ENCODE measurements around the gene TGIF1.

The TGIF1 gene

DNA sequence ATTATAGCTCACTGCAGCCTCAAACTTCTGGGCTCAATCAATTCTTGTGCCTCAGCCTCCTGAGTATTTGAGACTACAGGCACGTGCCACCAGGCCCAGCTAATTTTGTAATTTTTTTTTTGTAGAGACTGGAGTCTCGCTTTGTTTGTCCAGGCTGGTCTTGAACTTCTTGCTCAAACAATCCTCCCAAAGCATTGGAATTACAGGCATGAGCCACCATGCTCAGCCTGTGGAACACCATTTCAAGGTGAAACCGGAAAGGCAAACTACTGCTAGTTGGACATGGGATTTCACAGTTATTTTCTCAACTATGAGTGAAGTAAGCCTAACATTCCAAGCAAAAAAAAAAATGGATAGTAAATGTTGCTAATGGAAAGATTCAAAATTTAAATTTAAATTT, 20.9 kb upstream of the TGIF1 start:
- DNase-seq (ENCODE audit: low read depth in 2 of 3, low spot score in 1 of 3): no peak

DNA sequence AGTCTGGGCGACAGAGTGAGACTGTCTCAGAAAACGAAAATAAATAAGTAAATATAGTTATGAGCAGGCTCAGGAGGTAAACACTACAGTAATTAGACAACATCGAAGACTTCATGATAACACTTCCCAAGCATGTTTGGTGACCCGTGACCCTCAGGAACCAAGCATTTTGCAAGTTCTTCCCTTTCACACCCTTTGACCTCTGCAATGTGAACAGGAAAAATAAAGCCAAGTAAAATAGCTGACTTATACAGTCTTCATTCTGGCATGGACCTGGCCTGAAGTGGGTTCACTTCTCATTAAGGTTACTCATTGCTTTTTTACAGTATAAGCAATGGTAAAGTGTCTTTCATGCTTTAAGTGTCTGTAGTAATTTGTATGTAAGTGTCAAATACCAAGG, 15.3 kb upstream of the TGIF1 start:
- no peak for DNase-seq (ENCODE audit: low read depth in 2 of 3, low spot score in 1 of 3)

DNA sequence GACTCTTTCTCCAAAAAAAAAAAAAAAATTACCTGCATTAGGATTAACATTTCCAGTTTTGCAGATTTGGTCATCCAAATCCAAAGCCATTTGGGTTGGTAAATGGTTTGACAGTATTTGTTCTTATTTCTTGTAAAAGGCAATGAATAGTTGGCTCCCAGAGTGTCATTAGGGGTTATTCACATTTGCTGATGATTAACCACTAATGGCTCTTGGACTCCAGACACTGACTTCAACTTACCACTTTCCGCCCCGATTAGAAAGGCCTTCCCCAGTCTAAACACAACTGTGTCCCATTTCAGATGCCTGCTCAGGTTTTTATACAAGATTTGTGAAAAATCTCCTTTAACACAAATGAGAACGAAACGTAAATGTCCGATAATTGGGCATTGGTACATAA, 9.6 kb upstream of the TGIF1 start:
- no peak for DNase-seq (ENCODE audit: low read depth in 2 of 3, low spot score in 1 of 3)

DNA sequence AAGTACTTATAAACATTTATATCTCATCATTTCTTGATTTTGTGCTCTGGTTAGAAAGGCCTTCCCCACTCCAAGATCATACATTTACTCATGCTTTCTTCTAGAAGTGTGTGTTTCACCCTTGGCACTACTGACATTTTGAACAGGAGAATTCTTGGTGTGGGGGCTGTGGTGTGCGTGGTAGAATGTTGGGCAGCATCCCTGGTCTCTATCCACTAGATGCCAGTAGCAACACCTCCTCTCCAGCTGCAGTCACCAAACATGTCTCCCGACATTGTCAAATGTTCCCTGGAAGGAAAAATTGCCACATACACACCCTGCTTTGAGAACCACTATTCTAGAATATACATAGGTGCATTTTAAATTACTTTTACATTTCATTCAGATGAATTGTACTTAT, 8.7 kb upstream of the TGIF1 start:
- no peak for DNase-seq (ENCODE audit: low read depth in 2 of 3, low spot score in 1 of 3)

DNA sequence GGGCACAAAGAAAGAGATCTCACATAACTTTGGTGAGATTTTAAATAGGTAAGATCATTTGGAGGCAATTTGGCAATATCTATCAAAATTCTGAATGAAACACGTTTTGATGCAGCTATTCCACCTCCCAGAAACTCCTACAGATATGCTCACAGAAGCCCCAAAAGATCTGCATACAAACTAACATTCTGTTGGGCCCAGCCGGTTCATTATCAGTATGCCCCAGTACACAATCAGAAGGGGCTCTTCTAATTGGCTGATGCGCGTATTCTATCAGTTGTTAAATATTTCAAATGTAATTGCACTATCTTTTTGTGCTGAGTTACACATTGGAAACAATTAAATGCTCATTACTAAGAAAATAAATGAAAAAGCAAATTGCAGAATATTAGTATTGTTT, 7.1 kb upstream of the TGIF1 start:
- no peak for DNase-seq (ENCODE audit: low read depth in 2 of 3, low spot score in 1 of 3)

DNA sequence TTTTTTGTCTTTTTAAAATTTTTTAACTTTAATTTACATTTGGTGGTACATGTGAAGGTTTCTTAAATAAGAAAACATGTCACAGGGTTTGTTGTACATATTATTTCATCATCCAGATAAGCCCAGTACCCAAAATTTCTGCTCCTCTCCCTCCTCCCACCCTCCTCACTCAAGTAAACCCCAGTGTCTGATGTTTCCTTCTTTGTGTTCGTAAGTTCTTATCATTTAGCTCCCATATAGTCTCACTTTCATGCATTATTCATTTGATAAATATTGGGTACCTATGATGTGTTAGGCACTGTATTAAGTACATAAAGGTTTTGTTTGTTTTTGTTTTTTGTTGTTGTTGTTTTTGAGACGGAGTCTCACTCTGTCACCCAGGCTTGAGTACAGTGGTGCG, 5.7 kb upstream of the TGIF1 start:
- no peak for DNase-seq (ENCODE audit: low read depth in 2 of 3, low spot score in 1 of 3)

DNA sequence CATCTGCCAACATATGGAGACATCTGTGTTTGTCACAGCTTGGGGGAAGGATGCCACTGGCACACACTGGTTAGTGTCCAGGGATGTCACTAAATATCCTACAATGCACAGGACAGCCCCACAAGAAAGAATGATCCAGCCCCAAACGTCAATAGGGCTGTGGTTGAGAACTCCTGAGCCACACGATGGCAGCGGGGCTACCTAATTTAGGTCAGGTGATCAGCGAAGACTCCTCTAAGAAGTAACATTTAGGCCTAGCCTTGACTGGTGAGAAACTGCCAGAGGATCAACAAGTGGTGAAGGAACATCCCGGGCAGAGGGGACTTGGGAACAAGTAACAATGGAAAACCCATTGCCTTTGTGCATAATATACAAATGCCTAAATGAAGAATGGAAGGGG, 5.0 kb upstream of the TGIF1 start:
- no peak for DNase-seq (ENCODE audit: low read depth in 2 of 3, low spot score in 1 of 3)

DNA sequence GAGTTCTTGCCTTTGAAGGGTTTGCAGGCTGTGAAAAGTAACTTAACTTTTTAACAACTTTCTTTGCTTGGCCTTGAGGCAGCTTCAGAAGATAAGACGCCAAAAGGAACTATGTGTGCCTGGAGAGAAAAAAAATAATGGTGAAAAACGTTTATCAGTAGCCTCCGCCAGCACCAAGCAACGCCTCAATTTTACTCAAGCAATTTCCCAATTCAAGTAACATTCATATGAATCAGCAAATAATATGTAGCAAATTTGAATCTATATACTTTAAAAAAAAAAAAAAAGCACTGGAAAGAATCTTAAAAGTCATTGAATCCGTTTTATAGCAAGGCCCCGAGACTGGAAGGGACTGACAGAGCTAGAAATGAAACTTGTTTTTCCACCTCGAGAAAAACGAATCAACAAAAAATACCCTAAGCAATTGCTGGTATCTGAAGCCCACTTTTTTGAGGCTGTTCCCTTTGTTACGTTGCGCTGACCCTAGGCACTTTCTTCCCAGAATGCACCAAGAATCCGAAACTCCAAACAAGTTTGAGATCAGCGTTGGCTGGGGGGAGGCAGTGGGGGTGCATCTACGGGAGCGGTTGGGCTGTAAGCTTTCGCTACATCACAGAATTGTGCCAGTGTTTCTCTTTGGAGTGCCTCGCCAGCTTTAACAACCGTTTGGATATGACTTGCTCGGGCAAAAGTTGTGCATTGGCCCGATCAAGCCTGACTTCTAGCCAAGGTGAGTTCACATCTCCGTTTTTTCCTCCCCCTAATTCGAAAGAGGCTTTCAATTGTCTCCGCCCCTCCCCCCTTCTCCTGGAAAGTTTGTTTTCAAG, 2.7 kb upstream of the TGIF1 start:
- peak in 2 of 3 donors; percentile 21 to 46 for DNase-seq (ENCODE audit: low read depth in 2 of 3, low spot score in 1 of 3)

DNA sequence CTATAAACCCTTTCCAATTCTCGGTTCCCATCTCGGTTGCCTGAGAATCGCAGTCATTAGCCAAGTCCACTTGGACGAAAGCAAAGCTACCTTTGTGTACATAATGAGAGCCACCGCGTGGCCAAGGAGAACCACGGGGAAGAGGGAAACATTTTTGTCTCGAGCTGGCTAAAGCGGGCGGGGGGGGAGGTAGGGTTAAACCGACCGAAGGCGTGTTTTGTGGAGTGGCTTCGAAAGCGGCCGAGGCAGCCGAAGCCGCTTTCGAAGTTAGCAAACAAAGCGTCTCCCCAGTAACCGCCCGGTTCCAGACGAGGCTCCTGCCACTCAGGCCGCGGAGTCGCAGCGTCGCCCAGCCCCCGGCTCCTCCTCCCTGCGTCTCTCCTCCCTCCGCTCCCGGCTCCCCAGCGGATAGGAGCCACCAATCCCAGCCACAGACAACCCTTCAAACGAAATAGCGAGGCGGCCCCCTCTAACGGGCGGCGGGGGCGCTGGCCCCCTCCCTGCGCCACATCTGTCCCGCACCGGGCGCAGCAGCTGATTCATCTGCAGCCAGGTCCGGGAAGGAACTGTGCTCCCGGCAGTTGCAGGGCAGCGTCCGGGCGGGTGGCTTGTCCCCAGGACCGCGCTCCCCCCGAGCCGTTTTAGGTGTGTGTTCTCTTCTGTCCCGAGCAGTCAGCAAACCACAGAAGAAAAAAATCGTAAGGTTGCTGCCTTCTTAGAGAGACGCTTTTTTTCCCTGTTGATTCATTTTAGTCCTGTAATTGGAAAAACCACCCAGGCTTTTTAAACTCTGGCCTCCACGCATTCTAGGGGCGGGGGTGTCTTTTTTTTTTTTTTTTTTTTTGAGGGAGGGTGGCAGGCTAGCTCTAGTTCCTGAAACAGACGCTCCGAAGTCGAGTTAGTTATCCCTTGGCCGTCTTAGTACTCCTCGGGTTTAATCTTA, 1.8 kb upstream of the TGIF1 start:
- DNase-seq (ENCODE audit: low read depth in 2 of 3, low spot score in 1 of 3): peak; percentile 74 to 83 (median 83)

DNA sequence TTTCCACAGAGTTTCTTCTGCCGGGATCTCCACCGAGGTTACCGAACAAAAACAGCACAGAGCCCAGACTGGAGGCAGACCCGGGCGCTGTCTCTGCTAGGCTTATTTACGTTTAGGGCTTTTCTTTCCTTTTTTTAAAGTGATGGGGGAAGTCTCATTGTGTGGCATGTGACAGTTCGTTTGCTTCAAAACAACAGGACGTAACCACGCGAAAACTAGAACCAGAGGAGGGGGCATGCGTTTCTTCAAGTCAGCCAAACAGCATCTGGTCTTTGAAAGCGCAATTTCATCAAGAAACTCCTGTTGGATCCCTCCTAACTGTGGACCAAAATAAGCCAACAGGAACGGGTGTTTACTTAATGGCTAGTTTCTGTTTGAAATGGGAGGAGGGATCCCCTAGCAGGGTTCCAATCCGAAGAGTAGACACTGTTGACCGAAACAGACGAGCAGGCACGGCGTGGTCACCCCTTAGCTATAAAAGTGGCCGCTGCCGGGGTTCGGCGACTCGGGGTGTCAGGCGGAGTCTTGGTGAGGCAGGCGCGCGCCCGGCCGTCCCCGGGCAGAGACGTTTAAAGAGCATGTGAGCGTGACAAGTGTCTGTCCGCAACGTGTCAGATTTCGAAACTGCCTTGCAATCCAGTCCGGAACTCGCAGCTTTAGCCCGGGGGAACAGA, 997 bp upstream of the TGIF1 start:
- DNase-seq (ENCODE audit: low read depth in 2 of 3, low spot score in 1 of 3): peak; percentile 58 to 67 (median 67)

DNA sequence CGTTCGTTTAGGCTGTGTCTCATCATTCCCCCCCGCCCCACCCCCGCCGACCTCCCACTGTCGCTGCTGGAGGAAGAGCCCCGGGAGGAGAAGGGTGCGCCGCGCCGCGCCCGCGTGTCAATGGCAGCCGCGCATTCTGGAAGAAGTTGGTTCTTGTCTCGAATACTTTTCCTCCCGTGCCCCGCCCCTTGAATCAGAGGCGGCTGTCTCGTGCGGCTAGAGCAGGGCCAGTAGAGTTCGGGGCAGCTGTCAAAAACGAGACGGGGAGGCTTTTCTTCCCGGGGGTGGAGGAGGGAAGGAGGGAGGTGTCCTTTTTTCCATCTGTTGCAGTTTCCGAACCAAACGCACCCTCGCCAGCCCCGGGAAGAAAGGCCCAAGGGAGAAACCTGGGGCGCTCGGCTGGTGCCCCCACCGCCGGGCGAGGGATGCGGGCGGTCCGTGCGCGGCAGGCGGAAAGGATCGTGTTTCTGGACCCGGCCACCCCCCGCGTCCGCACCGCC, 410 bp upstream of the TGIF1 start:
- DNase-seq (ENCODE audit: low read depth in 2 of 3, low spot score in 1 of 3): peak in 2 of 3 donors; percentile 59 to 69

DNA sequence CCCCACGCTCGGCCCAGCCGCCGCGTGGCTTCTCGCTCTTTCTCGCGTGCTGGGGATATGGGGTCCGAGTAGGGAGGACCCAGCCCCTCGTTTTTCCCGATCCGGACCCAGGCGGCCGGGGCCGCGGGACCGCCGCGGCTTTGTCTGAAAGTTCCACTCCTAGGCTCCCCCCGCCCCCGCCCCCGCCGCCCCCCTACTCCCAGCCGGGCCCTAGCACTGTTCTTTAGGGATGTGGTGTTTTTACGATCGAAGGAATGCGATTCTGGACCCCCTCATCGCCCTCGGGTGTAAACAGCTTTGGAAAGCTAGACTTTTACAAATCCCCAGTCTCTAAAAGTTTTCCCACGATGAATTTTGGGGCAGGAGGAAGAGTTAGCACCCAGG, 819 bp downstream of the TGIF1 start:
- no peak for DNase-seq (ENCODE audit: low read depth in 2 of 3, low spot score in 1 of 3)

DNA sequence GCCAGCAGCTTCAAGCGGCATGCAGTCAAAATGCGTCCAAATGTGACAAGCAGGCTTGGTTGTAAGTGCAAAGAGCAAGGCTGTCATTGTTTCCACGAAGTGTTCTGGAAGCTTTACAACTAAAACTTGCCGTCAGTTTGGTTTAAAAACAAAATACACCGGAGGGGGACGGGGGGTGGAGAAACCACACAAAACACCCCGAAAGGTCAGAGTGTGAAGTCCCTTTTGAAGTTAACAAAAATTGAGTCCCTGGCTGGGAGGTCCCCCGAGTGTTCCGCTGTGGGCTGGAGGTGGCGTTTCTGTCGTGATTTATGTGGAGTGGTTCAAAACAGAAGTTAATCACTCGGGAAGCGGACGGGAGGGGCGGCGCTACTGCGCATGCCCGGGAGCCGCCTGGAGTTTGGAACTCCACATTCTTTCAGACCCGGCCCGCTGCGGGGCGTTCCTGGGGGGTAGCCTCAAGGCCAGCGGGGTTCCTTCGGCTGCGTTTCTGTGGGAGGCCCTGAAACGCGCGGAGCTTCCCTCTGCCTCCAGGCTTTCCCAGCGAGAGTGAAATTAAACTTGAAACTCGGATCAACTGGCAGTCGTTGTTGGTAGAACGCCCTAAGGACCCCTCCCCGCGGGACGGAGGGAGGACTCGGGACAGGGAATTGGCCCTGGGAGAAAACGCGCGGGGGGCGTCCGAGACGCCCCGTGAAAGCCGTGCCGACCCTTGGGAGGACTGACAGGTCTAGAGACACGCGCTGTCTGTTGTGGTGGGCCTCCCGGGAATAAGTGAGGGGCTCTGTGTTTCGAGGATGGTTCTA, 1.4 kb downstream of the TGIF1 start:
- peak; percentile 83 to 88 (median 87) for DNase-seq (ENCODE audit: low read depth in 2 of 3, low spot score in 1 of 3)

DNA sequence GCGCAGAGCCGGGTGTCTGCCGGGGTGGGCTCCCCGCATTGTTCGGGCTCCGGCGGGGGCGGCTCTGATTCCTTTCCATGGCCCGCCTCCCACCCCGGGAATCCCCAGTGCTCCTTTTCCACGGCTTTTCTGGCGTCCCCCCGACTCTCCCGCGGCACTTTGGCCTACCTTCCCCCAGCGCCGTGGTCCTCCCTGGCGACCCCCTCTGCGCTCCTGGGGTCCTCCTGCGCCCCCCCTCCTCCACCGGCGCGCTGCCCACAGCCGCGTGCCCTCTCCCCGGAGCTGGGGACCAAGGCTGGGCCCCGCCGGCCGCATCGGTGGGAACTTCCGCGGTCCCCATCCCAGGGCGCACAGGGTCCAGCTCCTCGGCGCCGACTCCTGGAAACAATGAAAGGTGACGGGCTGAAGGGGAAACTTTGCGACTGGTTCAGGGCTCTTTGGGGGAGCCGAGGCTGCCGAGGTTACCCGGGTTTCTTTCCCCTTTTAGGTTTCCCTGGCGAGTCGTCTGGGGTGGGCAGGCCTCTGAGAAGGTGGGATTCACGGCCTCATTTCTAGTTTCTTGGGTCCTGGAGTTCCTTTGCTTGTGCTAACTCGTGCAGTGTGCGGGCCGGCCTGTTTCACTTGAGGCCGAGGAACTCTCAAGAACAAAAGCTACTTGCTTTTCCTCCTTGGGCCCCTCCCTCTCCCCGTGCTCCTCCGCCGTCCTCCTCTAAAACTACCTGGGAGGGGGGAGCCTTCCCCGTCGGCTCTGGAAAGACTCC, 2.2 kb downstream of the TGIF1 start:
- DNase-seq (ENCODE audit: low read depth in 2 of 3, low spot score in 1 of 3): peak in 1 of 3 donors; percentile 24

DNA sequence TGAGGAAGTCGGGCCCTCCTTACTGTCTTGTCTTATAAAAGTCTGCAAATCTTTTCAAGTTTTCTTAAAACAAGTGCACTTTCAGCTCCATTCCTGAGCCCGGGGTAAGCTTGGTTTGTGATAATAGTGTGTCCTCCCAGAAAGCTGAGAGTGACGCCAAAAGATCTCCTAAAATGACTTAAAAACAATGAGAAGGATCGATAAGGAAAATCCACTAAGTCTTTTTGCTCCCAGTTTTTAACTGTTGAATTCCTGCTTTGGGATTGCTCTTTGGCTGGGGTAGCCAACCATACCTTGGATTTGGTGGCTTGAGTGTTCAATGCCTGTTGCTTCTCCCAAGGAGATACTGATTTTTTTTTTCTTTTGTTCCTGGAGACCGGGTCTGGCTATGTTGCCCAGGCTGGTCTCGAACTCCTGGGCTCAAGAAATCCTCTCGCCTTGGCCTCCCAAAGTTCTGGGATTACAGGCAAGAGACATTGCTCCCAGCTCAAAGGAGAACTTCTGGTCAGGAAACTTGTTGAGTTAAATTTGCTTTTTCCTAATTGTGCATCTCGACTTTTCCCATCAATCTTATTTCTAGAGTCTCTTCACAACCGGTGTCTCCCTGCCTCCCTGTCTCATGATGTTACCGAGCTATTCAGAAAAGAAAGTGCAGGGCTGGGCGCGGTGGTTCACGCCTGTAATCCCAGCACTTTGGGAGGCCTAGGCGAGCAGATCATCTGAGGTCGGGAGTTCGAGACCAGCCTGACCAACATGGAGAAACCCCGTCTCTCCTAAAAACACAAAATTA, 3.0 kb downstream of the TGIF1 start:
- peak in 1 of 3 donors; percentile 6 for DNase-seq (ENCODE audit: low read depth in 2 of 3, low spot score in 1 of 3)

DNA sequence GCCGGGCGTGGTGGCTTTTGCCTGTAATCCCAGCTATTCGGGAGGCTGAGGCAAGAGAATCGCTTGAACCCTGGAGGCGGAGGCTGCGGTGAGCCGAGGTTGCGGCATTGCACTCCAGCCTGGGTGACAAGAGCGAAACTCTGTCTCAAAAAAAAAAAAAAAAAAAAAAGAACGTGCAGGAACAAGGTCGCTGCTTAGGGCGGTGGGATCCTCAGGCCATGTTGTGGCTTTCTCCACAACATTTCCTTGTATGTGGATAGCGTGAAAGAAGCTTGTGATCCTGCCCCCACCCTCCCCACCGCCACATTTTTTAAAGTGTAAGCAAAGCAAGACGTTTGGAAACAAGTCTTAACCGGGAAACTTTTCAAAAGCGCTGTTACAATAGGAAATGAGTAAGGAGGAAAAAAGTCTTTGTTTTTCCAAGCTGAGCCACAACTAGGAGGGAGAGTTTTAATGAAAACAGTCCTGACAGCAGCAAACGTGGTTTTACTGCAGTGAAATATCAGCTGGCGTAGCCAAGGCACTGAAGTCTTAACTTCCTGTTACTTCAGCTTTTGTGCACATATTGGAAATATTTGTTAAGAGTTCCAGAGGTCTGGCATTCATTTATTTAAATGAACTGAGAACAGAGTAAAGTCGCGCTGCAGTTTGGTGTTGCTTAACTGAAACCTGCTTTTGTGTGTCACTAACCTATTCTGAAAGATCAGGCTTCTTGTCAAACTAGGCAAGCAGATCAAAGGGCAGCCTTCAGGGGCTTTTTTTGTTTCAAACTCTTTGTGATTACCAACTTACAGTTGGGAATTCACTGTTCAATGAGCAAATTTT, 3.8 kb downstream of the TGIF1 start:
- peak in 2 of 3 donors; percentile 16 to 33 for DNase-seq (ENCODE audit: low read depth in 2 of 3, low spot score in 1 of 3)

DNA sequence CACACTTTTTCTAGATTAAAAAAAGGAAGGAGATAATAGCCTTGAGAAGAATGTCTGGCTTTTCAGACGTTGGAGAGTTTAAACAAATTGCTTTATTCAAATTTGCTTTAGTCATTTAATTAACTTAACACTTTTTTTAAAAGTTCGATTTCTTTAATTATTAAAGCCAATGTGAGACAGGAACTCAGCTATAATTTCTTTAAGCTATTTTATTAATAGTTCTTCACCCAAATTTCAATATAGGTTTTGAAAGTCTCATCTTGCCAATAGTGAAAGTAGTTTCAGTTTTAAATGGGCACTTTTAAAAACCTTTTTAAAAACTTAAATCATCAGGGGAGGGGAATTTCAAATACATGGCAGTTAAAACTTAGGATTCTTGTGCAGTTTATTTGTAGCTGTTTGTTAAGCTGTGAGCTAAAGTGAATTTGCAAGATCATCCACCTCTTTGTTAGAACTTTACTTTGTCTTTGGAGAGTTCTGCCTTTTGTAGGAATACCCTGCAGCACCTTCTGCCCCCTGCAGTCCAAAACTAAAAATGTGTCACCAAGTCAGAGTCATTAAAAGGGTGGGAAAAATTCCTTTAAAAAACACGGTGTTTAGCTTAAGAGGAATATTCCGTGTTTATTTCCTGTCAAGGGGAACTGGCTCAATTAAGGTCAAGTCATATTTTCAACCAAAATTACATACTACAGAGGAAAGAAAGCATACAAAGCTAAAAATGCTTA, 4.6 kb downstream of the TGIF1 start:
- DNase-seq (ENCODE audit: low read depth in 2 of 3, low spot score in 1 of 3): no peak

All from stimulated activated CD4-positive, alpha-beta T cell treated with anti-CD3 and anti-CD28 coated beads, Interleukin-12 subunit alpha, Interleukin-12 subunit beta, amount 100 ng/mL, for 48 hours (primary cell).